Suprapubic skin (tissue), 4 donors: ENCODE results near the gene MB21D2. TPM values are rescaled to one million over a fixed set of nuclear protein-coding genes. Genes with fewer than 3 reads are reported as not detected.

Experiments used
- DNase-seq, 2 donors: peaks; one replicate each; pipeline ENCODE4 v3.0.0-alpha.2; 2019; ENCODE audit warnings: low spot score in 2 of 2
- H3K27ac ChIP-seq: fragments of 200-600 bp; sonication (generic); one replicate; pipeline ENCODE4 v1.5.1; 2019
- H3K27me3 ChIP-seq: fragments of 200-600 bp; sonication (generic); one replicate; pipeline ENCODE4 v1.5.1; 2019
- H3K36me3 ChIP-seq: fragments of 200-600 bp; sonication (generic); one replicate; pipeline ENCODE4 v1.5.1; 2019
- H3K4me1 ChIP-seq: fragments of 200-600 bp; sonication (generic); one replicate; pipeline ENCODE4 v1.5.1; 2019
- H3K4me3 ChIP-seq: fragments of 200-600 bp; sonication (generic); one replicate; pipeline ENCODE4 v1.5.1; 2019; ENCODE audit warnings: mild to moderate bottlenecking
- H3K9me3 ChIP-seq: fragments of 200-600 bp; sonication (generic); one replicate; pipeline ENCODE4 v1.5.1; 2019
- CTCF ChIP-seq, 2 donors: fragments of 200-600 bp in 1 of 2; fragments of 450-650 bp in 1 of 2; sonication (generic) in 1 of 2; IDR thresholded peaks; one replicate each; pipeline ENCODE4 v1.5.1; 2016 to 2019; ENCODE audit warnings: antibody characterized with exemption in 2 of 2, mild to moderate bottlenecking in 1 of 2, moderate library complexity in 1 of 2
- EP300 ChIP-seq: sonication (generic); formaldehyde crosslinking; IDR thresholded peaks from one replicate; pipeline ENCODE4 v1.6.1; 2017; ENCODE audit warnings: antibody characterized with exemption
- POLR2A ChIP-seq, 2 donors: fragments of 450-650 bp; IDR thresholded peaks; one replicate each; pipeline ENCODE4 v1.6.1; 2017; ENCODE audit warnings: antibody characterized with exemption in 2 of 2, mild to moderate bottlenecking in 2 of 2, moderate library complexity in 2 of 2
- POLR2AphosphoS5 ChIP-seq, 3 donors: sonication (generic); formaldehyde crosslinking; IDR thresholded peaks; one replicate each; pipeline ENCODE4 v1.6.1; 2017; ENCODE audit warnings: antibody characterized with exemption in 3 of 3
- WGBS: methylation state at CpG from one replicate; pipeline ENCODE4 v1.1.5; 2018; 5-methylcytosine and 5-hydroxymethylcytosine counted together
- total RNA-seq, 4 donors: library from RNA; depleted of rRNA; stranded (reverse); fragments of >200 nt; gene quantifications; one replicate each; pipeline ENCODE4 v1.1.0, GENCODE V29; 2016

MB21D2 gene
- total RNA-seq, 4 donors from 2014 or later, result 9.2 to 12.2 (median 10.7) TPM

GRCh38 chr3:192862408-192863090 lies 55.1 kb downstream of the MB21D2 start:
- H3K4me3 ChIP-seq, result no peak overlapping the region
- H3K4me1 ChIP-seq, result peaks cover 24% of the 10 kb centered on the region
- no peaks in the 10 kb centered on the region for H3K9me3 ChIP-seq
- WGBS, result 89% methylated on average over 7 of the region's 7 CpGs
- TF ChIP-seq CTCF (IDR thresholded peaks at IDR 0.05), result no peak
- TF ChIP-seq POLR2AphosphoS5 (IDR thresholded peaks at IDR 0.05), result no peak
- TF ChIP-seq EP300, result no peak
- TF ChIP-seq POLR2A (IDR thresholded peaks at IDR 0.05), result no peak
- H3K27ac ChIP-seq, result no peak overlapping the region
- no peaks in the 10 kb centered on the region for H3K36me3 ChIP-seq
- DNase-seq, result no peak
- H3K27me3 ChIP-seq, result no peaks in the 10 kb centered on the region

GRCh38 chr3:192861972-192862371 lies 55.7 kb downstream of the MB21D2 start:
- Histone ChIP-seq H3K36me3 (no peaks in the 10 kb centered on the region), H3K4me3 (no peak overlapping the region), H3K4me1 (peaks cover 24% of the 10 kb centered on the region), H3K9me3 (no peaks in the 10 kb centered on the region), H3K27ac (no peak overlapping the region), H3K27me3 (no peaks in the 10 kb centered on the region)
- WGBS, result 59% methylated on average over 2 of the region's 2 CpGs
- no peak for DNase-seq
- TF ChIP-seq POLR2A (IDR thresholded peaks at IDR 0.05) (no peak), CTCF (IDR thresholded peaks at IDR 0.05) (no peak), EP300 (no peak), POLR2AphosphoS5 (IDR thresholded peaks at IDR 0.05) (no peak)

GRCh38 chr3:192860454-192860853 lies 57.2 kb downstream of the MB21D2 start:
- Histone ChIP-seq H3K4me3 (no peak overlapping the region), H3K36me3 (no peaks in the 10 kb centered on the region), H3K27ac (no peak overlapping the region), H3K9me3 (no peaks in the 10 kb centered on the region), H3K27me3 (no peaks in the 10 kb centered on the region), H3K4me1 (peaks cover 17% of the 10 kb centered on the region)
- WGBS, result 82% methylated on average over 2 of the region's 2 CpGs
- DNase-seq, result no peak
- TF ChIP-seq CTCF (IDR thresholded peaks at IDR 0.05) (no peak), EP300 (no peak), POLR2AphosphoS5 (IDR thresholded peaks at IDR 0.05) (no peak), POLR2A (IDR thresholded peaks at IDR 0.05) (no peak)

GRCh38 chr3:192858849-192859585 lies 58.6 kb downstream of the MB21D2 start:
- TF ChIP-seq EP300 (no peak), CTCF (IDR thresholded peaks at IDR 0.05) (no peak), POLR2AphosphoS5 (IDR thresholded peaks at IDR 0.05) (no peak), POLR2A (IDR thresholded peaks at IDR 0.05) (no peak)
- no peaks in the 10 kb centered on the region for H3K27me3 ChIP-seq
- H3K4me3 ChIP-seq, result no peak overlapping the region
- no peak overlapping the region for H3K27ac ChIP-seq
- peaks cover 10% of the 10 kb centered on the region for H3K4me1 ChIP-seq
- no peaks in the 10 kb centered on the region for H3K36me3 ChIP-seq
- WGBS, result 73% methylated on average over 9 of the region's 9 CpGs
- H3K9me3 ChIP-seq, result no peaks in the 10 kb centered on the region
- DNase-seq, result no peak

- H3K4me3 ChIP-seq, result no peak overlapping the region
- WGBS, result 60% methylated on average over 7 of the region's 7 CpGs
- H3K36me3 ChIP-seq, result no peaks in the 10 kb centered on the region
- H3K9me3 ChIP-seq, result no peaks in the 10 kb centered on the region
- DNase-seq, result no peak
- no peak overlapping the region for H3K27ac ChIP-seq
- TF ChIP-seq CTCF (IDR thresholded peaks at IDR 0.05) (no peak), EP300 (no peak), POLR2AphosphoS5 (IDR thresholded peaks at IDR 0.05) (no peak), POLR2A (IDR thresholded peaks at IDR 0.05) (no peak)
- H3K27me3 ChIP-seq, result no peaks in the 10 kb centered on the region
- peaks cover 9% of the 10 kb centered on the region for H3K4me1 ChIP-seq
Observed at GRCh38 chr3:192857260-192857661, 60.4 kb downstream of the MB21D2 start.
